DND-41 (cell line): ENCODE results near the gene ZIC5.
"Not testable (repeated sequence)": the region's sequence is repeated elsewhere in the genome, so short reads cannot be mapped to it uniquely, and the experiment has no call there.

Source experiments
- ATAC-seq: fragments of 200-7000 bp; cut with Tn5 transposase; 3 replicates; pipeline ENCODE4 v1.9.1; 2021; ENCODE audit warnings: low read depth; ENCODE audit not compliant: insufficient read depth
- DNase-seq: peaks from one replicate; pipeline ENCODE4 v3.0.0-alpha.2; 2020
- H2AFZ ChIP-seq: 2 replicates; pipeline ENCODE4 v1.6.0; 2012; ENCODE audit warnings: low read depth, low read length
- H3K27ac ChIP-seq: 2 replicates; pipeline ENCODE4 v1.5.1; 2012; ENCODE audit warnings: low read length, inconsistent platforms
- H3K27me3 ChIP-seq: fragments of 200-600 bp; sonication (generic); 2 replicates; pipeline ENCODE4 v1.6.0; 2012; ENCODE audit warnings: low read length, mild to moderate bottlenecking, inconsistent platforms; ENCODE audit not compliant: insufficient read depth, poor library complexity
- H3K36me3 ChIP-seq: 2 replicates; pipeline ENCODE4 v1.5.1; 2012; ENCODE audit warnings: low read length, inconsistent platforms; ENCODE audit not compliant: insufficient read depth
- H3K4me1 ChIP-seq: 2 replicates; pipeline ENCODE4 v1.5.1; 2012; ENCODE audit warnings: mild to moderate bottlenecking, low read length; ENCODE audit not compliant: insufficient read depth
- H3K4me2 ChIP-seq: 2 replicates; pipeline ENCODE4 v1.6.0; 2012; ENCODE audit warnings: mild to moderate bottlenecking, moderate library complexity, low read length, inconsistent platforms; ENCODE audit not compliant: insufficient read depth
- H3K4me3 ChIP-seq, 2 experiments: fragments of 200-600 bp in 1 of 2; shearing (Covaris generic) in 1 of 2; 2 replicates each; pipeline ENCODE4 v1.5.1; 2012 to 2016; ENCODE audit warnings: inconsistent platforms in 2 of 2, low read length in 2 of 2, mild to moderate bottlenecking in 2 of 2, low read depth in 1 of 2, moderate library complexity in 1 of 2
- H3K79me2 ChIP-seq: 2 replicates; pipeline ENCODE4 v1.6.0; 2012; ENCODE audit warnings: low read length, inconsistent platforms; ENCODE audit not compliant: insufficient read depth
- H3K9ac ChIP-seq: 2 replicates; pipeline ENCODE4 v1.6.0; 2012; ENCODE audit warnings: low read depth, mild to moderate bottlenecking, inconsistent platforms, low read length, moderate library complexity
- H3K9me3 ChIP-seq: 2 replicates; pipeline ENCODE4 v1.5.1; 2012; ENCODE audit warnings: low read length, moderate library complexity, mild to moderate bottlenecking, inconsistent platforms; ENCODE audit not compliant: insufficient read depth, severe bottlenecking
- H4K20me1 ChIP-seq: 2 replicates; pipeline ENCODE4 v1.6.0; 2012; ENCODE audit warnings: low read length; ENCODE audit not compliant: insufficient read depth
- CTCF ChIP-seq: IDR thresholded peaks from 2 replicates; pipeline ENCODE4 v1.5.1; 2012; ENCODE audit warnings: borderline replicate concordance, low read length, moderate library complexity, mild to moderate bottlenecking; ENCODE audit not compliant: poor library complexity, severe bottlenecking; ENCODE audit errors: extremely low read depth
- EZH2 ChIP-seq: IDR thresholded peaks from 3 replicates; pipeline ENCODE4 v1.6.1; 2012; ENCODE audit warnings: borderline replicate concordance, low read depth, mild to moderate bottlenecking, moderate library complexity, low read length, inconsistent platforms; ENCODE audit not compliant: severe bottlenecking

Gene ZIC5

GRCh38 chr13:99948907-99949678, 22.5 kb downstream of the ZIC5 start:
- no peaks in the 10 kb centered on the region for H4K20me1 ChIP-seq

GRCh38 chr13:99948411-99948810, 23.2 kb downstream of the ZIC5 start:
- Histone ChIP-seq H3K36me3 (no peaks in the 10 kb centered on the region), H3K27ac (no peak overlapping the region), H3K4me1 (no peaks in the 10 kb centered on the region), H3K79me2 (no peaks in the 10 kb centered on the region), H3K27me3 (peaks cover 16% of the 10 kb centered on the region), H3K4me3 (no peak overlapping the region), H3K9me3 (no peaks in the 10 kb centered on the region), H4K20me1 (no peaks in the 10 kb centered on the region), H3K4me2 (no peak overlapping the region), H2AFZ (no peak overlapping the region), H3K9ac (no peak overlapping the region)
- DNase-seq (no peak), ATAC-seq (no peak)
- TF ChIP-seq CTCF (no peak), EZH2 (no peak)

More at GRCh38 chr13:99948907-99949678, 22.5 kb downstream of the ZIC5 start:
- Histone ChIP-seq H3K4me1 (no peaks in the 10 kb centered on the region), H3K9ac (no peak overlapping the region), H3K27me3 (peaks cover 16% of the 10 kb centered on the region), H2AFZ (no peak overlapping the region), H3K4me3 (no peak overlapping the region), H3K4me2 (no peak overlapping the region), H3K79me2 (no peaks in the 10 kb centered on the region), H3K9me3 (no peaks in the 10 kb centered on the region), H3K36me3 (no peaks in the 10 kb centered on the region), H3K27ac (no peak overlapping the region)
- DNase-seq, result no peak
- ATAC-seq, result no peak
- TF ChIP-seq CTCF (no peak), EZH2 (no peak)

- Histone ChIP-seq H3K79me2 (no peaks in the 10 kb centered on the region), H3K4me3 (no peak overlapping the region), H3K27ac (no peak overlapping the region), H2AFZ (no peak overlapping the region), H3K27me3 (peaks cover 16% of the 10 kb centered on the region), H3K4me1 (no peaks in the 10 kb centered on the region), H3K36me3 (no peaks in the 10 kb centered on the region), H3K9me3 (no peaks in the 10 kb centered on the region), H3K9ac (no peak overlapping the region), H4K20me1 (no peaks in the 10 kb centered on the region), H3K4me2 (no peak overlapping the region)
- TF ChIP-seq CTCF (no peak), EZH2 (no peak)
- no peak for DNase-seq
- no peak for ATAC-seq
Measured at GRCh38 chr13:99947666-99948065, 23.9 kb downstream of the ZIC5 start.

- not testable (repeated sequence) for ATAC-seq, H3K79me2 ChIP-seq, H3K9me3 ChIP-seq, H2AFZ ChIP-seq, DNase-seq, H3K4me3 ChIP-seq, H4K20me1 ChIP-seq, H3K4me2 ChIP-seq, H3K27ac ChIP-seq, H3K36me3 ChIP-seq, H3K9ac ChIP-seq, H3K4me1 ChIP-seq
- peaks cover 10% of the 10 kb centered on the region for H3K27me3 ChIP-seq
Measured at GRCh38 chr13:99945515-99945914, 26.1 kb downstream of the ZIC5 start.
